Endometrial microvascular endothelial cells (primary cell): ENCODE data around the gene ARHGAP12. TPM values are rescaled to one million over a fixed set of nuclear protein-coding genes. Genes with fewer than 3 reads are reported as not detected.

ENCODE experiments used
- in situ Hi-C: cut with HindIII; loops from 2 replicates; pipeline ENCODE4 v1.10.0; 2017; ENCODE audit warnings: low sequenced_read_pairs, low pct_unique_long_range_greater_than_20kb; ENCODE audit errors: inconsistent ontology term
- total RNA-seq: library from RNA; depleted of rRNA; stranded (reverse); fragments of >200 nt; gene quantifications from one replicate; pipeline ENCODE4 v1.2.3, GENCODE V29; 2015; ENCODE audit errors: inconsistent ontology term

ARHGAP12 gene
- total RNA-seq, 1 donor from 2014 or later, result 15.9 TPM

GRCh38 chr10:31954410-31955191 is 26.0 kb upstream of the ARHGAP12 start:
- in situ Hi-C loops, result loop anchor here (25.0 kb wide), 1 partner anchor 117 kb away; no protein-coding TSS in a partner anchor

DNA sequence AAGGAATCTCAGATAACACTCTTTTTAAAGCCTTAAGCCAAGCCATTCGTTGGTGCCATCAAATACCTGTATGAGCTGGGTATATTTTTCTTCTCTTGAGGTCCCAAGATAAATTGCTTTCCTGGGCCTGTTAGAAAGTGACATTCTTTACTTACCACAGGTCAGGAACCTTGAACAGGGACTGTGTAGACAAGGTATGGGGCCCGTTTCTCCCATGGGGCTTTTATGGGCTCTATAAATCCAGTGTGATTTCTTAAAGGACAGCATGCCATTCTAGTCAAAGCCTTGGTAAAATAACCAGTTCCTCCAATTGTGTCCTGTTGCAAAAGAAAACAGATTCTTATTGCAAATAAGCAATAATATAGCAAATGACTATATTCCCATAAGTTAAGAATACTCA is 24.8 kb upstream of the ARHGAP12 start:
- in situ Hi-C loops, result loop anchor here (25.0 kb wide), 1 partner anchor 116 kb away; no protein-coding TSS in a partner anchor

GRCh38 chr10:31953080-31953479 is 24.4 kb upstream of the ARHGAP12 start:
- in situ Hi-C loops, result loop anchor here (25.0 kb wide), 1 partner anchor 116 kb away; no protein-coding TSS in a partner anchor

DNA sequence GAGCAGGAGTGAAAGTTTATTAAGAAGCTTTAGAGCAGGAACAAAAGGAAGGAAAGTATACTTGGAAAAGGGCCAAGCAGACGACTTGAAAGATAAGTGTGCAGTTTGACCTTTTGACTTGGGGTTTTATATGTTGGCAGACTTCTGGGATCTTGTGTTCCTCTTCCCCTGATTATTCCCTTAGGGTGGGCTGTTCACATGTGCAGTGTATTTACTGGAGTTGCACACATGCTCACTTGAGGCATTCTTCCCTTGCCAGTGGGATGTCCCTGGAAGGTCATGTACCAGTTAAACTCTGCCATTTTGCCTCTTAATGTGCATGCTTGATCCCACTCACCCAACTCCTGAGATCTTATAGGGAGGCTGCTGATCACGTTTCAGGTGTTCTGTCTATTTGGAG is 23.4 kb upstream of the ARHGAP12 start:
- in situ Hi-C loops, result loop anchor here (25.0 kb wide), 1 partner anchor 115 kb away; no protein-coding TSS in a partner anchor

DNA sequence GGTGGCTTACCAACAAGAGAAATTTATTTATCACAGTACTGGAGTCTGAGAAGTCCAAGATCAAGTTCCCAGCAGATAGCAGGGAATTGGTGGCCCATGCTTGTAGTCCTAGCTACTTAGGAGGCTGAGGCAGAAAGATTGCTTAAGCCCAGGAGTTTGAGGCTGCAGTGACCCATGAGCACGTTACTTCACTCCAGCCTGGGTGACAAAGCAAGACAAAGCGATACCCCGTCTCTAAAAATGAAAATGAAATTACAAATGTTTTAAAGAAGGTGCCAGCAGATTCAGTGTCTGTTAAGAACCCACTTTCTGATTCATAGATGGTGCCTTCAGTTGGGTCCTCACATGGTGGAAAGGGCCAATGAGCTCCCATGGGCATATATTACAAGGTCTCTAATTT is 20.6 kb upstream of the ARHGAP12 start:
- in situ Hi-C loops, result no loop called here

DNA sequence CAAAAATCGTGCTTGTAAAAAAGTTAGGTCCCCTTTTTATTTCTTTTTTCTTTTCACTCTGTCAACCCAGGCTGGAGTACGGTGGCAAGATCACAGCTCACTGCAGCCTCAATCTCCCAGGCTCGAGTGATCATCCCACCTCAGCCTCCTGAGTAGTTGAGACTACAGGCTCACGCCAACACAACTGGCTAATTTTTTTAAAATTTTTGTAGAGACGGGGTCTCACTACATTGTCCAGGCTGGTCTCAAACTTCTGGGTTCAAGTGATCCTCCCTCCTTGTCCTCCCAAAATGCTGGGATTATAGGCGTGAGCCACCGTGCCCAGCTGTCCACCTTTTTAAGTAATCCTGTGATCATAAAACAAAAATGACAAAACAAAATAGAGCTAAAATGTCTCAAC is 19.4 kb upstream of the ARHGAP12 start:
- in situ Hi-C loops, result no loop called here

DNA sequence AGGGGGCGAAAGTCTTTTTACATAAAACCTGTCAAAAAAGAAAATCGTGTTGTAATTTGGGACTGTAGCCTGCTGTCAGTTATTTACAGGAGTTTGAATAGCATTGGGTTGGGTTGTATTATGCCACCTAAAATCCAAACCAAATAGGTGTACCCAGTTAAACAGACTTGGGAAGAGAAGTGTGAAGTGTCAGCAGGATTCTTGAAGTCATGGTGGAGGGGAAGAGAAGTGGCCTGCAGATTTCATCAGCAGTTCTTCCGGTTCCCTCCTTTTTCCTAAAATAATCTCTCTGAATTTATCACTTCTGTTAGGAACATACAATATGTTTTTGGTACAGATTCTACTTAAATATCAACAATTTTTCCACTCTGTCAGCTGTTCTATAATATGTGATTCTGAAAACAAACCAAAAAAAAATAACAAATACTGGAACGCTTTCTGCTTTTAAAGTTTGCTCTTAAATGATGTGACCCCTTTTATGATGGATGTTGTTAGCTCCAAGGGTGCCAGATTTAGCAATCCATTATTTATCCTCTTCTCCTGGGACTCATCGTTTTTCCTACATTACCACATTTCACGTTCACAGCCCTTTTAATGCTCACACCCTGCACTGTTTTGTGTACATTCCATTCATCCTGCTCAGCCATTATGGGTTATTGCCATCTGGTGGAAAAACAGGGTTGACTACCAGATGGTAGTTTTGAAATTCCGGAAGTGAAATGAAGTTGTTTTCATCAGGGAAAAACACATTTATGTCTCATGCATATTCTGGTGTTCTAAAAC is 18.7 kb upstream of the ARHGAP12 start:
- in situ Hi-C loops, result no loop called here

GRCh38 chr10:31945392-31945791 is 16.8 kb upstream of the ARHGAP12 start:
- in situ Hi-C loops, result no loop called here

DNA sequence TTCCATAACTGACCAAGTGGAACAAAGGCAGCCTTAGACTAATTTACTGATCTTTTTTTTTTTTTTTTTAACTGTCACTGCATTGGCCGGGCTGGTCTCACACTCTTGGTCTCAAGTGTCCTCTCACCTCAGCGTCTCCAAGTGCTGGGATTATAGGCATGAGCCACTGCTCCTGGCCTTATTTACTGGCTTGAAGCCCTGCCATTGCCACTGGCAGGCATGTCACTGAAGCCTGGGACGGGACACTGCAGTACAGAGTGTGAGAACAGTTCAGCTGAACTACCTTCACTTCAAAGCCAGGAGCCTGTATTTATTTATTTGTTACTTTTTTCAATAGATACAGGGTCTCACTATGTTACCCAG is 15.4 kb upstream of the ARHGAP12 start:
- in situ Hi-C loops, result no loop called here

- in situ Hi-C loops, result no loop called here
Observed at GRCh38 chr10:31942892-31943291, 14.3 kb upstream of the ARHGAP12 start.

DNA sequence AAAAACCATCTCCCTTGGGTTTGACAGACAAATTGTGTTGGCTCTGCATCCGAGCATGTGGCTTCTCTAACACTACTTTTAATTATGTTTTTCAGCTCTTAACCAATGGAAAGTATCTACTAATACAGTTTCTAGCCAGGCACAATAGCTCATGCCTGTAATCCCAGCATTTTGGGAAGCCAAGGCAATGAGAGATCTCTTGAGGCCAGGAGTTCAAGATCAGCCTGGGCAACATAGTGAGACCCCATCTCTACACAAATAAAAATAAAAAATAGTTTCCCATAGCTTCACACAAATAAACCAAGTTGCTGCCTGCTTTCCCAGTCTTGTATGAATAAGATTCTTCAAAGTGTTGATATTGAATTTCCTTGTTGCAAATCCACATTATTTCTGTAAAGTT is 13.8 kb upstream of the ARHGAP12 start:
- in situ Hi-C loops, result no loop called here

DNA sequence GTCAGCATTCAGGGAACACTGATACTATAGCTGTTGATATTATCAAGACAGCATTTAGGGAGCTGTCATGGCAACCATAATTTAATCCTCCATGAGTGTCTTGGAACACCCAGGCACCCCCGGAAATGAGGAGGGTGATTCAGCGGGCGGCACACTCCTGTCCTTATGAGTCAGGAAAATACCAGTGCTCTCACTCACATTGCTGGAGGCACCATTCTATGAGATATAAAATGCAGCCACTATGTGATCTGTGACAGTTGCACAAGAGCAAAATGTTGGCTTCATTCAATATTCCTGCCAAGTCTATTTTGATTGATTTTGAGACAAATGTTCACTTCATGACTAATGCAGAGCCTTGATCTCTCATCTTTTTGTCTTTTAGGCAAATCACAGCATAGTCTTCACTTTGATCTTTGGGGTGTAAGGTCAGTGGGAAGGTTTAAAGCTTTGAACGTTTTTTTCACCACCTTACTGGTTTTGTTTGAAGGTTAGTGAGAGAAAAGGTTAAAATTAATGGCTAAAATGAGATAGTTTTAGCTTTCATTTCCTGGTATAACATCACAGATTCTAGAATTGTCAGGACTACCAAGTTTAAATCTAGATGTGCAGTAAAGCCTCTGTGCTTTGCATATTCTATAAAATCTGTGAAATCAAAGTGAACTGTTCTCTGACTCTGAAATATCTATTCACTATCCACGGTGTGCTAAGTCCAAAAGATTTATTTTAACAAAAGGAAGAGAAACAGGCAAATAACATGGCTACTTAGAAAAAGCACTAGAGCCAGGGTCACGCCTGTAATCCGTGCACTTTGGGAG is 12.4 kb upstream of the ARHGAP12 start:
- in situ Hi-C loops, result no loop called here

DNA sequence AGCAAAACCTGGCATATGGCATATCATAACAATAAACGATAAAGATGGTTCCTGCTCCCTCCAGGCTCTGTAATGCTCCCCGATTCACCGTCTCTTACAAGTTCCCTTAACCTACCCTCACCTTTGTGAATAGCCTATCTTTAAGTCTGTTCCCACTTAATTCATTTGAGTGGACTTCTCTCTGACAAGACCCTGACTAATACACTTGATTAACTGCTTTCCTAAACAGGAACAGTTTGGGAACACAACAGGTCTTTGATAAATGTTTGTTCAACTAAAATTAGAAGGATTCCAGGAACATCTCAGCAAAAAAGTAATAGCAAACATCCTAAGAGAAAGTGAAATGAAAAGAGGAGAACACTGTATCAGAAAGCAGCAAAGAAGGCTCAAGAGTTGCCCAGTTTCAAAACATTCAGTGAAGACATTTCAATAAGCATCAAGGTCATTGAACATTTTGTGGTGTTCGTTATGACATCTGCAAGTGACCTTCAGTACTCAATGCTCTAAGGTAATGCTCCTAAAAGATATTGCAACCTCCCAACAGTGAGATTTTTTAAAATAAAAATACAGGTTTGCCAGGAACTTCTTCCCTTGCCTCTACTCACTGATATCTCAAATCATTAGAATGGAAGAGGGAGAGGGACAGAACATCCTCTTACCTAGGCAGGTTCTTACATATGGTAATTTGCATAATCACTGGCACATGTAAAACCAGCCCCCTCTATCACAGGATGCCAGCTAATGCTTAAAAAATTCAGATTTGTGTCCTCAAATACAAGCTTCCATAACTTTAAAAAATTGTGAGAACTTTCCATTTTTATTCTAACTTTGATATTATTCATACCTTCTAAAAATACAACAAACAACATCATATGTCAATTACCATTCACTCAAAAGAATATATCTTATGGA is 11.4 kb upstream of the ARHGAP12 start:
- in situ Hi-C loops, result no loop called here

GRCh38 chr10:31937371-31937770 is 8.7 kb upstream of the ARHGAP12 start:
- in situ Hi-C loops, result no loop called here

DNA sequence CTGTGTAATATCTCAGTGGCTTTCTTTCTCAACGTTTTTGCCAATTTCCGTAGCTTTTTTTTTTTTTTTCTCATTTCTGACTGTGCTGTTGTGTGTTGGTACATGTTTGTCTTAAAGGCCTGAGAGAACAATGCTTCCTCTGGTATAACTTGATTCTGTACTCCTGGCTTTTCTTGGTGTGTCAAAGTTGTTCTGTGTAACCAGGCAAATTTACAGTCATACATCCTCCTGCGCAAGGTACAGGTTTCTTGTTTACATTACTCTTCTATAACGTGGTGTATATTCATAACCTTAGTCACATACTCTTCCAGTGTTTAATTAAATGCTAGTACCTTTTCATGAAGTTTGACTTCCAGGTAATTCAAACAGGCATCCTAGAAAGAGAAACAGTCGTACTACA is 8.3 kb upstream of the ARHGAP12 start:
- in situ Hi-C loops, result no loop called here

DNA sequence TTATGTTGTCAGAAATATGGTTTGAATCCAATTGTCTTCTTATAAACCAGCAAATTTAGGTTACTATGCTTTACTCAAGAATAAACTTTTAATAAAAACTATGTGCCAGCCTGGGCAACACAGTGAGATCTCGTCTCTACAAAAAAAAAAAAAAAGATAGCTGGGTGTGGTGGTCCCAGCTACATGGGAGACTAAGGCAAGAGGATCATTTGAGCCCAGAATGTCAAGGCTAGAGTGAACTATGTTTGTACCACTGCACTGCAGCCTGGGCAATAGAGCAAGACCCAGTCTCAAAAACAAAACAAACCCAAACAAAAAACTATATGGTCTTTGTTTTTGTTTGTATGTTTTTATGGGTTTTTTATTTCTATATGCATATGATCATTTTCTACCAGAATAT is 7.5 kb upstream of the ARHGAP12 start:
- in situ Hi-C loops, result no loop called here

- in situ Hi-C loops, result no loop called here
Observed at GRCh38 chr10:31935678-31936077, 7.0 kb upstream of the ARHGAP12 start.

- in situ Hi-C loops, result no loop called here
Observed at GRCh38 chr10:31932838-31933237, 4.2 kb upstream of the ARHGAP12 start.
